ENCODE results near the gene SCN2B.
"Not testable (repeated sequence)": the region's sequence is repeated elsewhere in the genome, so short reads cannot be mapped to it uniquely, and the experiment has no call there.

The SCN2B gene

GRCh38 chr11:118190942-118191506 is 14.6 kb upstream of the SCN2B start:
- not testable (repeated sequence) for DNase-seq (ENCODE audit: low read depth); H3K9me3 ChIP-seq (ENCODE audit: control insufficient read depth, low read length); H3K9ac ChIP-seq (ENCODE audit: low read length); H3K4me3 ChIP-seq (ENCODE audit: low read length); H3K4me1 ChIP-seq (ENCODE audit: control insufficient read depth, insufficient read depth, low read length); H3K27me3 ChIP-seq (replicated peaks; ENCODE audit: control insufficient read depth, insufficient read depth, low read length); H3K36me3 ChIP-seq (ENCODE audit: control insufficient read depth, insufficient read depth, low read length, severe bottlenecking)

- no peak overlapping the region for H3K4me3 ChIP-seq (ENCODE audit: low read length)
- H3K9ac ChIP-seq (ENCODE audit: low read length) = no peak overlapping the region
- no peak for DNase-seq (ENCODE audit: low read depth)
- H3K9me3 ChIP-seq (ENCODE audit: control insufficient read depth, low read length) = peaks cover 4% of the 10 kb centered on the region
- peaks cover 13% of the 10 kb centered on the region for H3K27me3 ChIP-seq (replicated peaks; ENCODE audit: control insufficient read depth, insufficient read depth, low read length)
- no peaks in the 10 kb centered on the region for H3K36me3 ChIP-seq (ENCODE audit: control insufficient read depth, insufficient read depth, low read length, severe bottlenecking)
- no peaks in the 10 kb centered on the region for H3K4me1 ChIP-seq (ENCODE audit: control insufficient read depth, insufficient read depth, low read length)
Observed at GRCh38 chr11:118186346-118187107, 10.1 kb upstream of the SCN2B start.

DNA sequence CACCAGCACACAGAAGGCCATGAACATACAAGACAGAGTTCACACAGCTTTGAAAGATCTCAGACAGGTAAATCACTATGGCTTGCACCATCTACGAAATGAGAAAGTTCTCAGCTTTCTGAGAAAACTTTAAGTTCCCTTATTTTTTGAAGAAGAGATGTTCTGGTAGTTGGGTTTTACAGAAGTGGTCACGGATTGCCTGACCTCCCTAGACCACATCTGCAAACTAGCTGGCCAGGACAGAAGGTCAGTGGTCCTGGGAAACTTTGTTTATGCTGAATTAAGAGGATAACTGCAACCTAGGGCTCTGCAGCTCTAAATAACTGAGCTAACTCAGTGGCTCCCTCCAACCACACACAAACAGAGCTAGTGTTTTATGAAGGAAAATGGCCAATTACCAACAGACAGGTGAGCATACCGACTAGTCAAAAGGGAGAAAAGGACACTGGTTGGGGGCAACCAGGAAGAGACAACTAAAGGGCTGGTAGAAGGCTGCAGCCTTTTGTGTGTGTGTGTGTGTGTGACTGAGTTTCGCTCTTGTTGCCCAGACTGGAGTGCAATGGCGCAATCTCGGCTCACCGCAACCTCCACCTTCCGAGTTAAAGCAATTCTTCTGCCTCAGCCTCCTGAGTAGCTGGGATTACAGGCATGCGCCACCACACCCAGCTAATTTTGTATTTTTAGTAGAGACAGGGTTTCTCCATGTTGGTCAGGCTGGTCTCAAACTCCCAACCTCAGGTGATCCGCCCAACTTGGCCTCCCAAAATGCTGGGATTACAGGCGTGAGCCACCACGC is 8.5 kb upstream of the SCN2B start:
- Histone ChIP-seq H3K36me3 (ENCODE audit: control insufficient read depth, insufficient read depth, low read length, severe bottlenecking) (no peaks in the 10 kb centered on the region), H3K4me1 (ENCODE audit: control insufficient read depth, insufficient read depth, low read length) (no peaks in the 10 kb centered on the region), H3K4me3 (ENCODE audit: low read length) (no peak overlapping the region), H3K9me3 (ENCODE audit: control insufficient read depth, low read length) (peaks cover 4% of the 10 kb centered on the region), H3K27me3 (replicated peaks; ENCODE audit: control insufficient read depth, insufficient read depth, low read length) (peaks cover 20% of the 10 kb centered on the region), H3K9ac (ENCODE audit: low read length) (no peak overlapping the region)
- no peak for DNase-seq (ENCODE audit: low read depth)

GRCh38 chr11:118183691-118184090 is 7.3 kb upstream of the SCN2B start:
- H3K4me1 ChIP-seq (ENCODE audit: control insufficient read depth, insufficient read depth, low read length) = not testable (repeated sequence)

DNA sequence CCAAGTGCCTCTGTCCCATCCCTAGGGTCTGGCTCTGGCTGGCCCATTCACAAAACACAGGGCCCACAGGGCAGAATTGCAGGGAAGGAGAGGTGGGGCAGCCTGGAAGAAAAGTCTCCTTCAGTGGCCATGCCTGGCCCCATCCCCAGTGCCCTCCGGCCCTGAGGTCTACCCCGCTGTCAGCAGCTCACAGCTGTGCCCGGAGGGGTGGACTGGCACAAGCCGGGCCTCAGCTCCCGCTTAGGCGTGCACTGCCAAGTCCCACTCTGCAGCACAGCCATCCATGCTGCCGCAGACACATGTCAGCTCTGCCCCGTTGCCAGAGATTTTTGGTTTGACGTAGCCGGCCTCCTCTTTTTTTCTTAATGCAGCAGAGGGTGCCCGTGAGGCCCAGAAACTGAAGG is 3.9 kb upstream of the SCN2B start:
- Histone ChIP-seq H3K4me3 (ENCODE audit: low read length) (no peak overlapping the region), H3K9me3 (ENCODE audit: control insufficient read depth, low read length) (peaks cover 4% of the 10 kb centered on the region), H3K27me3 (replicated peaks; ENCODE audit: control insufficient read depth, insufficient read depth, low read length) (peaks cover 41% of the 10 kb centered on the region), H3K4me1 (ENCODE audit: control insufficient read depth, insufficient read depth, low read length) (no peaks in the 10 kb centered on the region), H3K9ac (ENCODE audit: low read length) (no peak overlapping the region), H3K36me3 (ENCODE audit: control insufficient read depth, insufficient read depth, low read length, severe bottlenecking) (no peaks in the 10 kb centered on the region)
- DNase-seq (ENCODE audit: low read depth) = peak; percentile 34

More at GRCh38 chr11:118183691-118184090, 7.3 kb upstream of the SCN2B start:
- not testable (repeated sequence) for H3K9me3 ChIP-seq (ENCODE audit: control insufficient read depth, low read length); H3K9ac ChIP-seq (ENCODE audit: low read length); H3K36me3 ChIP-seq (ENCODE audit: control insufficient read depth, insufficient read depth, low read length, severe bottlenecking); DNase-seq (ENCODE audit: low read depth); H3K4me3 ChIP-seq (ENCODE audit: low read length)
- peaks cover 24% of the 10 kb centered on the region for H3K27me3 ChIP-seq (replicated peaks; ENCODE audit: control insufficient read depth, insufficient read depth, low read length)

DNA sequence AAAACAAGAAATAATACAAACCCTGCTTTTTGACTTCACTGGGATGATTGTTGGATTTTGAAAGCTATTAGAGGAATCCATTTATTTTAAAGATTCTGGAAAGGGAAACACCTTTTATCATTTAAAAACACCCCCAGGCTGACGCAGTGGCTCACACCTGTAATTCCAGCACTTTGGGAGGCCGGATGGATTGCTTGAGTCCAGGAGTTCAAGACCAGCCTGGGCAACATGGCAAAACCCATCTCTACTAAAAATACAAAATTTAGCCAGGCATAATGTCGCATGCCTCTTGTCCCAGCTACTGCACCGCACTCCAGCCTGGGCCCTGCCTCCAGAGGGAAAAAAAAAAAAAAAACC is 317 bp upstream of the SCN2B start:
- Histone ChIP-seq H3K4me1 (ENCODE audit: control insufficient read depth, insufficient read depth, low read length) (no peaks in the 10 kb centered on the region), H3K27me3 (replicated peaks; ENCODE audit: control insufficient read depth, insufficient read depth, low read length) (peaks cover 47% of the 10 kb centered on the region), H3K9ac (ENCODE audit: low read length) (no peak overlapping the region), H3K9me3 (ENCODE audit: control insufficient read depth, low read length) (no peaks in the 10 kb centered on the region), H3K36me3 (ENCODE audit: control insufficient read depth, insufficient read depth, low read length, severe bottlenecking) (no peaks in the 10 kb centered on the region), H3K4me3 (ENCODE audit: low read length) (no peak overlapping the region)
- no peak for DNase-seq (ENCODE audit: low read depth)

DNA sequence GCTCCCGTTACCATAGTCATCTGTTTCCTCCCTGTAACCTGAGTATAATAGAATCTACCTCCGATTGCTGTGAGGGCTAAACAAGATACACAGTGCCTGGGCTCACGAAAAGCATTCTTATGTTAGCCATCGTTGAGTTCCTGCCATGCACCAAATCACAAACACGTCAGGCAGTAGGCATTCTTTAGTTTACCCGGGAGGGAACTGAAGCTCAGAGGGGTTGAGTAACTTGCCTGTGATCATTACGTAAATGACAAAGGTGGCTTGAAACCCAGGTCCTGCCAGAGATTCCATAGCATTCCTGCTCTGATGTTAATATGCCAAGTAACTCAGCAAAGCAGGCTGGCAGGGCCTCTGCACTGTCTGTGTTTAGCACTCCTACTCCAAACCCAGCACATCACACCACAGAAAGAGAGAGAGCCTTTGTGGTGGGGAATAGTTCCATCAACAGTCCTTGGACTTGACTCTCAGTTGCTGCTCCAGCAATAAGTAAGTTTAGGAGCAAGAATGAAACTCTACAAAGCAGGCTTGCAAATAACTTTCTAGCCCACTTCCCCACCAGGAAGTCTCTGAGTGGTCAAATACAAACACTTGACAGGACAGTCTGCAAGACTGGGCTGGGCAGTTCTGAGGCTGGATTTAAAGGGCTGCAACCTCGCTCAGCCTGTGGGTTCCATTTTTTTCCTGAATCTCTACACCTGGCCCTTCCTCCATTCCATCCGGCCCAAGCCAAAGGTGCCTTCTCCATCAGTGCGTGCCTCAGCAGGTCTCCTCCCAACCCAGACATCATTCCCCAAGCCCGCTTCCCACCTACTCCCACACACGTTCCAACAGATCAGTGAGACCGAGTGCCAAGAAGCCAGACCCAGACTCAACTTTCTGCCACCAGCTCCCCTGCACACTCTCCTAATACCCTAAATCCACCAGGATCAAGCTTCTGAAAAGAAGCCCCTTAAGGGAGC is 1.1 kb downstream of the SCN2B start:
- Histone ChIP-seq H3K9me3 (ENCODE audit: control insufficient read depth, low read length) (no peaks in the 10 kb centered on the region), H3K4me3 (ENCODE audit: low read length) (no peak overlapping the region), H3K9ac (ENCODE audit: low read length) (no peak overlapping the region), H3K4me1 (ENCODE audit: control insufficient read depth, insufficient read depth, low read length) (no peaks in the 10 kb centered on the region), H3K36me3 (ENCODE audit: control insufficient read depth, insufficient read depth, low read length, severe bottlenecking) (no peaks in the 10 kb centered on the region), H3K27me3 (replicated peaks; ENCODE audit: control insufficient read depth, insufficient read depth, low read length) (peaks cover 53% of the 10 kb centered on the region)
- DNase-seq (ENCODE audit: low read depth) = peak; percentile 36

- H3K27me3 ChIP-seq (replicated peaks; ENCODE audit: control insufficient read depth, insufficient read depth, low read length) = peaks cover 59% of the 10 kb centered on the region
- no peaks in the 10 kb centered on the region for H3K4me1 ChIP-seq (ENCODE audit: control insufficient read depth, insufficient read depth, low read length)
- no peak overlapping the region for H3K4me3 ChIP-seq (ENCODE audit: low read length)
- no peaks in the 10 kb centered on the region for H3K36me3 ChIP-seq (ENCODE audit: control insufficient read depth, insufficient read depth, low read length, severe bottlenecking)
- no peaks in the 10 kb centered on the region for H3K9me3 ChIP-seq (ENCODE audit: control insufficient read depth, low read length)
- no peak for DNase-seq (ENCODE audit: low read depth)
- H3K9ac ChIP-seq (ENCODE audit: low read length) = no peak overlapping the region
Observed at GRCh38 chr11:118174006-118174567, 2.4 kb downstream of the SCN2B start.

GRCh38 chr11:118172356-118172755 is 4.1 kb downstream of the SCN2B start:
- Histone ChIP-seq H3K4me3 (ENCODE audit: low read length) (no peak overlapping the region), H3K9me3 (ENCODE audit: control insufficient read depth, low read length) (no peaks in the 10 kb centered on the region), H3K27me3 (replicated peaks; ENCODE audit: control insufficient read depth, insufficient read depth, low read length) (peaks cover 75% of the 10 kb centered on the region), H3K36me3 (ENCODE audit: control insufficient read depth, insufficient read depth, low read length, severe bottlenecking) (no peaks in the 10 kb centered on the region), H3K9ac (ENCODE audit: low read length) (no peak overlapping the region), H3K4me1 (ENCODE audit: control insufficient read depth, insufficient read depth, low read length) (no peaks in the 10 kb centered on the region)
- no peak for DNase-seq (ENCODE audit: low read depth)

DNA sequence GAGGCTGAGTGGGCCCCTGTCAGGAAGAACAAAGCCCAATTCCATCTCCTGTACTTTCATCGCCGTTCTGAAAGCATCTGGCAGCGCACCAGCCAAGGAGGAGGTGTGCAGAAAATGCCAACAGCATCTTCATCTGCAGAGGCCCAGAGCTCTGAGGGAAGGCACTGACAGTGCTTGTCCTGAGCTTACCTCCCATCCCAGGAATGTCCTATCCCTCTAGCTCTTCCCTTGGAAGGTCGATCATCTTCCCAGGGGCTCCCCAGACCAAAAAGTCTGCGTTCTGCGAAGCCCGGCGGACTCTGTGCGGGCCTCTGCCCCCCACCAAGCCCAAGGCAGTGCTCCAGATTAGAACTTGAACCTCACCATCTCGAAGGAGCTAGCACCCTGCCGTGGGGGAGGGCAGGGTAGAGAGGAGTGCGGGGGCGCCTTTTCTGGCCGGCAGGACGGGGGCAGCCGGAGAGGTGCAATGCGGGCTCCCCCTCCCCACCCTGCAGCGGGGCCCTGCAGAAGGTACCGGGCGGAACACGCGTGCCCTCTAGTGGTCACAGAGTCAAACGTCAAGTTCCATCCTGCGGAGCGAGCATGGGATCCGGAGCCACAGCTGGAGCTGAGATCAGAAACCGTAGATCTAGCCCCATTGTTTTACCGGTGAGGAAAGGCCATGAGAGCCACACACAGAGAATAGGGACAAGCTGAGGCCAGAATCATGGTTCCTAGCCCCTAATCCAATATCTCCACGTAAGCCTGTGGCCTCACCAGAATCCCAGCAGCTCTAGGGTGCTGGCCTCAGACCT is 5.0 kb downstream of the SCN2B start:
- no peaks in the 10 kb centered on the region for H3K36me3 ChIP-seq (ENCODE audit: control insufficient read depth, insufficient read depth, low read length, severe bottlenecking)
- DNase-seq (ENCODE audit: low read depth) = peak; percentile 85
- H3K9ac ChIP-seq (ENCODE audit: low read length) = no peak overlapping the region
- H3K9me3 ChIP-seq (ENCODE audit: control insufficient read depth, low read length) = no peaks in the 10 kb centered on the region
- no peaks in the 10 kb centered on the region for H3K4me1 ChIP-seq (ENCODE audit: control insufficient read depth, insufficient read depth, low read length)
- peaks cover 72% of the 10 kb centered on the region for H3K27me3 ChIP-seq (replicated peaks; ENCODE audit: control insufficient read depth, insufficient read depth, low read length)
- H3K4me3 ChIP-seq (ENCODE audit: low read length) = no peak overlapping the region
